Caki2 (cell line): Measurements from ENCODE around the gene MACF1. TPM values are rescaled to one million over a fixed set of nuclear protein-coding genes. Genes with fewer than 3 reads are reported as not detected.
"Not testable (repeated sequence)": the region's sequence is repeated elsewhere in the genome, so short reads cannot be mapped to it uniquely, and the experiment has no call there.

Experiments used
- DNase-seq: peaks from one replicate; pipeline ENCODE4 v3.0.0-alpha.2; 2015; ENCODE audit warnings: low read depth
- in situ Hi-C: cut with HindIII; loops from 2 replicates; pipeline ENCODE4 v1.10.0; 2016; ENCODE audit warnings: low sequenced_read_pairs, low pct_unique_long_range_greater_than_20kb, mixed read lengths
- total RNA-seq: library from RNA; depleted of rRNA; stranded (reverse); fragments of >200 nt; shearing (Covaris generic); gene quantifications from 2 replicates; pipeline ENCODE4 v1.2.3, GENCODE V29; 2014; ENCODE audit warnings: low replicate concordance

The MACF1 gene
- total RNA-seq, 1 experiment from 2014 or later, result 51.1 TPM

DNA sequence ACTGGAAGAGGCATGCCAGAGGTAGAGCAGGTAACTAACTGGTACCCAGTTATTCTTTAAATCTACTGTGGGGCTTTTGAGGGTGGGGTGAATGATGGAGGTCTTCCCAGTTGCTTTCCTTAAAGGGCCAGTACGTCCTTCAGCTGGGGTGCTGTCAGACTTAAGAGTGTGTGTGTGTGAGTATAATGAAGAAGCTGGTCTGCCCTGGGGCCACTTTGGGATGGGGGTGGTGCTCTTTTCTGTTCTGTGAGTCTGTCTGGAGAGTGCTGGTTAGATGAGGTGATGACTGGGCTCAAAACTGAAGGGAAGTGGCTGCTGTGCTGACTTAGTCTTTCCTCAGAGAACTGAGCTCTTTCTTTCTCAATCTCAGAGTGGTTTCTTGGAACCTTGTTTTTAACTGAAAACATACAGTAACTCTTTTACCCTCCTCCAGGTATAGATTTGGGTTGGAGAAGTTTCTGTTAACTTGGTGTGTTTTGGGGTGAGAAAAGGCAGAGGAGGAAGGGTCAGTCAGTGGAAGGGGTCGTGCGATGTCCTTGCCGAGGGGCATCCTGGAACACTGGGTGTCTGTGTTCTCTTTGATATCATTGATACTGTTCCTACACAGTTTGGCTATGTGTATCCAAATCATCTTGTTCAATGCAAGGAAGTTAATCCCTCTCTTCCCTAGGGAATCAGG, 746 bp downstream of the MACF1 start:
- DNase-seq, result no peak
- in situ Hi-C loops, result no loop called here

- in situ Hi-C loops, result no loop called here
- DNase-seq, result no peak
Observed at GRCh38 chr1:39205781-39206464, 1.4 kb downstream of the MACF1 start.

- DNase-seq, in situ Hi-C loops: not testable (repeated sequence)
Observed at GRCh38 chr1:39208360-39208759, 3.9 kb downstream of the MACF1 start.

- no peak for DNase-seq
- in situ Hi-C loops, result no loop called here
Observed at GRCh38 chr1:39210649-39211048, 6.2 kb downstream of the MACF1 start.

GRCh38 chr1:39212499-39212898, 8.0 kb downstream of the MACF1 start:
- DNase-seq, result no peak
- in situ Hi-C loops, result no loop called here

- no peak for DNase-seq
- in situ Hi-C loops, result no loop called here
Observed at GRCh38 chr1:39213511-39214002, 9.1 kb downstream of the MACF1 start.

DNA sequence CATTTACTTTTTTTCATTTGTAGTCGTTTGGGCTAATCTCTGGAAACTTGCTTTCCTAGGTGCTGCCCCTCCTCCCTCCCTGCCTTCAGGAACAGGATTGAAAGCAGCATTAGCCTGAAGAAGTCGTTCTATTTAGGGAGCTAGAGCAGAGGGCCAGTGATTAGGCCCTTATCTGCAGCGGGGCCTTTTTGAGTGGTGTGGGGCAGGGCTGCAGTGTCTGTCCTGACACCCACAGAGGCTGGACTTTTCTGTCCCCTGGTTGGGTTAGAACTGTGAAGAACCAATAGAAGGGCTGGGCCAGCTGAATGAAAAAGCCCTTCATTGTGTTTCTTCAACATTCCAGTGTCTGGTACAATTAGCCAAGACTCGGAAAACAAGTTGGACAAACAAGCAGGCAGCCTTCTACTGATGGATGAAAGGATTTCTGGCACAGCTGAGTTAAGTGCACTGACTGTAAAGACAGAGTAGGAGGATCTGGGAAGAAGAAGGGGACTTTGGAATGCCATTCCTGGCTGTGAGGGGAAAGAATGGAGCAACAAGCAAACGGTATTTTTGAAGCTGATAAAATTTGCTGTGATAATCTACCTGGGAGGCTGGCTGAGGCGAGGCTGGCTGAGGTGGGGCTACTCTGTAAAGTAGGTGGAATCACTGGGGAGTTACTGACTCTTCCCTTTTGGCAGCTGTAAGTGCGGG, 9.7 kb downstream of the MACF1 start:
- DNase-seq, result no peak
- in situ Hi-C loops, result no loop called here

DNA sequence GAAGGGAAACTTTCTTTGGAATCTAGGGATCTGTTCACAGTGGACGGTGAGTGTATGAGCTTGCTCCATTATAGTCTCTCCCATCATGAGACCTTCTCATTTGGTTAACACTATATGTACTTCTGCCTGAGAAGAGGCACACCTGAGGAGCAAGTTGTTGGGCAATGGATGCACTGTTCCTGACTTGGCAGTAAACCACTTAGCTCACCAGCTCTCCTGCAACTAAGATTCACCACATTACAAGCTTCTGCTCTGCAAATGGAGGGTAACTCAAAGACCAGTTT, 10.2 kb downstream of the MACF1 start:
- no peak for DNase-seq
- in situ Hi-C loops, result no loop called here

DNA sequence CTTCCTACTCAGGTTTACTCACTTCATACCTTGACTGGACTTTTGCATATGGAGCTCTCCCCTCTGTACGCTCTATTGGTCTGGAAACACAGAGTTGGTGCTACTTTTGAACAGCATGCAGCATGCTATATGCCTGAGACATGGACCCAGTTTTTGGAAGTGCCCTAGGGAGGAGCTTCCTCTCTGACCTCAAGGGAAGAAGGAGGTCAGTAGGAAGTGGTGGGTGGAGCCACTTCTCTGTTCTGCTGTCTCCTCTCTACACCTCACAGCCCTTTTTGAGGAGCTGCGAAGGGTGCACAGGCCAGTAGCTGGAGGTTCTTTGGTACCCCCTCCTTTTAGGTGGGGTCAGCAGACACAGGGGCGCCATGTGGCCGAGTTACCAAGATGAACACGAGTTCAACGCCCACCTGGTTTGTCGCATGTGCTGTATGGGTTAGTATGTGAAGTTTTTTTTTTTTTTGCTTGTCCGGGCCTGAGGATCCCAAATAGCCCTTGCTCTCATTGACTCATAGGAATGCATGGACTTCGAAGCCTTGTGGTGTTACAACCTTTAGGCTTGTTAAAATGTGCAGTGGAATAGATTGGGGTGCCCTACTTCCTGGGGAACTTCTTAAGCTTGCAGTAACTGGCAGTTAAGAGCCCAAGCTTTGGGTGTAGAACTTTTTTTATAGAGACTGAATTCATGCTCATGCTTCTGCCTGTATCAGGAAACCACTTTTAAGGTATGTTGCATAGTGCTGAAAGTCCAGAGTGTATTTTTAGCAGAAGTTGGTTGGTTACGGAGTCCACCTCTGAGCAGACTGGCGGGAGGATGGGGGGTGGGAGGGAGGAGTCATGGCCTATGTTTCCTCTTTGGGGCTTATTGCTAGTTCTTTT, 10.7 kb downstream of the MACF1 start:
- no peak for DNase-seq
- in situ Hi-C loops, result no loop called here

- in situ Hi-C loops, result no loop called here
- no peak for DNase-seq
Observed at GRCh38 chr1:39216771-39217170, 12.3 kb downstream of the MACF1 start.

DNA sequence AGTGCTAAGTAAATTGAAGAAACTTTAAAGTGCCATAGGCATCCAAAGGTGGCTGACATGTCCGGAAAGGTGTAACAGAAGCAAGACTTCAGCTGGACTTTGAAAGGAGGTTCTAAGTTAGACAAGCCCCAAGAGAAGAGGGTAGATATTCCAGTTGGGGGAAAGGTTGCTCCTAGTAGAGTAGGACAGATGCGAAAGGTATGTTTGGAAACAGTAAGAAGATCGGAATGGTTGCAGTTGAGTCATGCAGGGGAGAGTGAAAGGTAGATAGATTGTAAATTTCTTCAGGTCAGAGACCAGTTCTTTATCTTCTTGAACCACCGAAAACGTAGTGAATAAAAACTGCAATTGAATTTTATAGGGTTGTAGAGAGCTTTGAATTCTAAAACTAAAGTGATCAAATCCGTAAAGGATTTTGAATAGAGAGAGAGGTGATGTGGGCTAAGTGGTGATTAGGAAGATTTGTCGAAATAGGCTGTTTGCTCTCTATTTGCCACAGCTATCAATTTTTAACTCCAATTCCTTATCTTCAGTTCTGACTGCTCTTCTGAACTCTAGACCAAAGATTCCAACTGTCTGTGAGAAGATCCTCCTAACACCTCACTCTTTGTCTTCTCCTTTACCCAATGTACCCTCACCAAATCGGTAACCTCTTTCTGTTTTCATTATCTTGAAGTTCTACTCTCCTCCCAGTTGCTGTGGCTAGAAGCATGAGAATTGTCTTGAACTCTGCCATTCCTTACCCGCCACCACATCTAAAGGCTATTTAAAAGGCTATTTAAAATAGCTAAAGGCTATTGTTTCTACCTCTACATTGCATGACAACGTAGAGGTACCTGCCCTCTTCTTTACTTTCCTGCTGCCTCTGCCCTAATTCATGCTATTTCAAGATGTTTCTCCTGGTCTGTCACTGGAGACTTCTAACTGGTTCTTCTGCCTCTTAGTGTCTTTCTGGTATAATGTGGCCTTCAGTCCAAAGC, 16.7 kb downstream of the MACF1 start:
- in situ Hi-C loops, result no loop called here
- no peak for DNase-seq

DNA sequence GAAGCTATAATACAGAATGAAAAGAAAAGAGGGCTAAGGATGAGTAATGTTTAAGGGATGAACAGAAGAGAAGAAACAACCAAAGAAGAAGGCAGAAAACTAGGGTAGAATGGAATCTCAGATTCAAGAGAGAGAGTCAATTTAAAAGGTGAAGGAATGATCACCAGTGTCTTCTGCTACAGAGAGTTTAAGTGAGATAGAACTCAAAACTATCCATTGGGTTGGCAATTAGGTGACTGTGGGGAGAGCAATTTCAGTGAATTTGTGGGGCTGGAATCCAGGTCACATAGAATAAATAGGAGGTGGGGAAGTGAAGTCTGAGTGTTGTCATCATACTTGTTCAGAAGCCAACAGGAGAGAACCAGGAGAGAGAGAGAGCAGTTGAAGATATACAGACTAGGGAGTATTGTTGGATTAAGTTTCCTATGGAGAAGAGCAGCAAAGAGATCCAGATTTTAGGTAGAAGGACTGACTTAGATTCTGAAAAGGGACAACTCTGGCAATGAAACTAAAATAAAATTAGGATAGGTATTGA, 19.9 kb downstream of the MACF1 start:
- in situ Hi-C loops, result no loop called here
- DNase-seq, result no peak

DNA sequence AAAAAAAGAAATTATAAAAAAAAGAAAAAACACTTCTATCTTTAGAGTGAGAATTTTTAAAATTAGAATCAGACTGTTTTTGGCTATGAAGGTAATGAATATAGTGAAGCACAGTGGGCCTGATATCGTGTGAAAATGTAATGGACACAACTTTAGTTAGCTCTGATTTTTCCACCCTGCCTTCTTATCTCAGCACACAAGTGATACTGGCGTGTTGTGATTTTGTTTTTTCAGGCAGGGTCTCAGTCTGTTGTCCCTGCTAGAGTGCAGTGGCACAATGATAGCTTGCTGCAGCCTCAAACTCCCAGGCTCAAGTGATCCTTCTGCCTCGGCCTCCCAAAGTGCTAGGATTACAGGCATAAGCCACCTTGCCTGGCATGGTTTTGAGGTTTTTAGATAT, 22.3 kb downstream of the MACF1 start:
- in situ Hi-C loops, result no loop called here
- no peak for DNase-seq

DNA sequence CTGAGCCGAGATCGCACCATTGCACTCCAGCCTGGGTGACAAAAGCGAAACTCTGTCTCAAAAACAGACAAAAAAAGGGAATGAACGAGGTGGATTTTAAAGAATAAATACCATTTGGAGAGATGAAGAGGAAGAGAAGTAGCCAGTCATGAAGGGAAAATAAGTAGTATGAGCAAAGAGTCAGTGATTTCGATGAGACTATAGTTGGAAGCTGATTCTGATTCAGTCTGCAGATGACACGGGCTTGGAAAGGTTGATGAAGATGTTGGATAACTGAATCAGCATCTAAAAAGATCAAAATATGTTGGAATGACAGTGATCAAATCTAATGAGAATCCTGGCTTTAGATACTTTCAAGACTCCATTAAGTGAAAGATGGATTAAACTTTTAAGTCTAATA, 23.8 kb downstream of the MACF1 start:
- no peak for DNase-seq
- in situ Hi-C loops, result no loop called here

GRCh38 chr1:39229504-39229903, 25.0 kb downstream of the MACF1 start:
- in situ Hi-C loops, result no loop called here
- DNase-seq, result no peak

DNA sequence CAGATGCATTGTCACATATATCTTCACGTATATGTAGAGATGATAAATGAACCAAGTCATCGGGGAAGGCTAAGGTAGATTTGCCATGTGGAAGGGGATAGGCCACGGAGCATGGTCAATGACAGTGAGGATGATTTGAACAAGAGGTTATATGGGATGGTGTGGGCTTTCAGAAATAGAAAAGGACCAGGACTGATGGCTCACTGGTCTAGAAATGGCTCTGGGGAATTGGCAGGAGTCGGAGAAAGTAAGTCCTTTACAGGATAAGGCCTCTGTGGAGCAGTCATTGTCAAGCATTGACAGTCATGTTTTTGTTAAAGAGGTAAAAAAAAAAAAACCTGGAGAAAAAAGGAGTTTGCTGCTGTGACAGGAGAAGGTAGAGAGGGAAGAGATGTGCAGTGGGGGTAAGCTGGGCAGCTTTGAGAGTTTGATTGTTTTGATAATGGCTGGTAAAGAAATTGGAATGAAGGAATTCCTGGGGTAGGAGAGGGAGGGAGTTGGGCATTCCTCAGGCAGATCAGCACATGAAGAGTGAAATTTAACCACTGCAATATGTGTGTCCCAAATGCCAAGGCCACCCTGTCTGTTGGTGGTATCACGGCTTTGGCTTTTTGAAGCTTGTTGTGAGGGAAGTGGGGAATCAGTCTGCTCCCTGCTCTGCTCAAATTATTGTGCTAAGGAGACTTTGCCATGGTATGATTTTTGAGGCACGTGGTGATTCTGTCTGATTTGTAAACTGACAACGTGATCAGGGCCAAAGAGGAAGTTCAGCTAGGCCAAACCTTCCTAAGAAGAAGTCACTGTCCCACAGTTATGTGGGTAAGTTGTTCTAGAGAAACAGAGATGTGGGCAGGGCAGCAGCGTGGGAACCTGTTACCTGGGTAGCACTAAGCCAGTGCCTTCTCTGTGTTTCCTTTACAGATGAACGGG, 26.0 kb downstream of the MACF1 start:
- in situ Hi-C loops, result no loop called here
- no peak for DNase-seq
